C4-2B (cell line): Measurements from ENCODE around the gene PAMR1.

ENCODE experiments used
- ZFX ChIP-seq: fragments of 450-650 bp; IDR thresholded peaks from 2 replicates; pipeline ENCODE4 v1.6.1; 2017
- TF ChIP-seq, protein P1 (sequence below): fragments of 450-650 bp; conservative IDR thresholded peaks from 2 replicates; pipeline ENCODE4 v1.5.1; 2017; ENCODE audit warnings: mild to moderate bottlenecking

DNA sequence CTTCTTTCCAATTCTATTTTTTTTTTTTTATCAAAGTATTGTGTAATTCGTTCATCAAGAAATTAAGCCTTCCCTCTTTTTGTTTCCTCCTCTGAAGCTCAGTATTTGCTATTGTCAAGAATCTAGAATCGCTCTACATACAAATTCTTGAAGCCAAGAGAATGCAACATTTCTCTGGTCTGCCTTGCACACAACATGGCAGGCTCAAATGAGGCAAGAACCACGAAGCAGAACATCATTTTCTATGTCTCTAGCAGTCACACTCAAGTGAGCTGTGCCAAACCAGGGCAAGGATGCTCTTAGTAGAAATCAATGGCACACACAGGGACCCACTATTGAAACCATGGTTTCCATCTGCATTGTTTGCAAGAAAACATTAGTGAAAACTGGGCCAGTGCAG, 59.4 kb downstream of the PAMR1 start:
- TF ChIP-seq, protein P1, sequence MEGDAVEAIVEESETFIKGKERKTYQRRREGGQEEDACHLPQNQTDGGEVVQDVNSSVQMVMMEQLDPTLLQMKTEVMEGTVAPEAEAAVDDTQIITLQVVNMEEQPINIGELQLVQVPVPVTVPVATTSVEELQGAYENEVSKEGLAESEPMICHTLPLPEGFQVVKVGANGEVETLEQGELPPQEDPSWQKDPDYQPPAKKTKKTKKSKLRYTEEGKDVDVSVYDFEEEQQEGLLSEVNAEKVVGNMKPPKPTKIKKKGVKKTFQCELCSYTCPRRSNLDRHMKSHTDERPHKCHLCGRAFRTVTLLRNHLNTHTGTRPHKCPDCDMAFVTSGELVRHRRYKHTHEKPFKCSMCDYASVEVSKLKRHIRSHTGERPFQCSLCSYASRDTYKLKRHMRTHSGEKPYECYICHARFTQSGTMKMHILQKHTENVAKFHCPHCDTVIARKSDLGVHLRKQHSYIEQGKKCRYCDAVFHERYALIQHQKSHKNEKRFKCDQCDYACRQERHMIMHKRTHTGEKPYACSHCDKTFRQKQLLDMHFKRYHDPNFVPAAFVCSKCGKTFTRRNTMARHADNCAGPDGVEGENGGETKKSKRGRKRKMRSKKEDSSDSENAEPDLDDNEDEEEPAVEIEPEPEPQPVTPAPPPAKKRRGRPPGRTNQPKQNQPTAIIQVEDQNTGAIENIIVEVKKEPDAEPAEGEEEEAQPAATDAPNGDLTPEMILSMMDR: no peak
- no peak for TF ChIP-seq ZFX
